22Rv1 (cell line): ENCODE data around the gene TMEM170A.
"Not testable (repeated sequence)": the region's sequence is repeated elsewhere in the genome, so short reads cannot be mapped to it uniquely, and the experiment has no call there.

ENCODE experiments used
- H3K27ac ChIP-seq: fragments of 450-650 bp; 2 replicates; pipeline ENCODE4 v1.5.1; 2017
- CTCF ChIP-seq: fragments of 450-650 bp; IDR thresholded peaks from 2 replicates; pipeline ENCODE4 v1.5.1; 2017; ENCODE audit warnings: mild to moderate bottlenecking
- ZFX ChIP-seq: fragments of 450-650 bp; IDR thresholded peaks from 2 replicates; pipeline ENCODE4 v1.6.1; 2017; ENCODE audit warnings: antibody characterized with exemption, borderline replicate concordance

TMEM170A gene

GRCh38 chr16:75464122-75464918, at the start of gene TMEM170A:
TSS of gene TMEM170A (minus strand) at chr16:75464689. CDS start at chr16:75464600, 89 bp downstream.
- peak within 1 kb of the TSS; percentile 63 for H3K27ac ChIP-seq
- TF ChIP-seq CTCF (peak; percentile 100), ZFX (no peak)

GRCh38 chr16:75506574-75506973, 42.1 kb upstream of the TMEM170A start:
- TF ChIP-seq ZFX (no peak), CTCF (no peak)
- no peak overlapping the region for H3K27ac ChIP-seq

GRCh38 chr16:75506107-75506506, 41.6 kb upstream of the TMEM170A start:
- no peak for TF ChIP-seq CTCF
- TF ChIP-seq ZFX, result no peak
- H3K27ac ChIP-seq, result no peak overlapping the region

- no peak overlapping the region for H3K27ac ChIP-seq
- TF ChIP-seq ZFX, result no peak
- TF ChIP-seq CTCF, result no peak
These were observed 39.3 kb upstream of the TMEM170A start for GRCh38 chr16:75503801-75504200.

- TF ChIP-seq ZFX (no peak), CTCF (no peak)
- H3K27ac ChIP-seq, result no peak overlapping the region
These were observed 38.6 kb upstream of the TMEM170A start for GRCh38 chr16:75502916-75503605.

GRCh38 chr16:75501820-75502219, 37.3 kb upstream of the TMEM170A start:
- not testable (repeated sequence) for H3K27ac ChIP-seq

GRCh38 chr16:75501359-75501758, 36.9 kb upstream of the TMEM170A start:
- no peak overlapping the region for H3K27ac ChIP-seq

GRCh38 chr16:75498605-75499322, 34.3 kb upstream of the TMEM170A start:
- not testable (repeated sequence) for H3K27ac ChIP-seq

More at GRCh38 chr16:75501359-75501758, 36.9 kb upstream of the TMEM170A start:
- no peak for TF ChIP-seq ZFX
- no peak for TF ChIP-seq CTCF
